NCI-H2227 treated with DMSO at 0.1 percent for 48 hours (cell line): Measurements from ENCODE around the gene PRKCH.

ENCODE experiments used
- DNase-seq: peaks from one replicate; lab custom pipeline; 2025; lab: John Stamatoyannopoulos, UW

Gene PRKCH

DNA sequence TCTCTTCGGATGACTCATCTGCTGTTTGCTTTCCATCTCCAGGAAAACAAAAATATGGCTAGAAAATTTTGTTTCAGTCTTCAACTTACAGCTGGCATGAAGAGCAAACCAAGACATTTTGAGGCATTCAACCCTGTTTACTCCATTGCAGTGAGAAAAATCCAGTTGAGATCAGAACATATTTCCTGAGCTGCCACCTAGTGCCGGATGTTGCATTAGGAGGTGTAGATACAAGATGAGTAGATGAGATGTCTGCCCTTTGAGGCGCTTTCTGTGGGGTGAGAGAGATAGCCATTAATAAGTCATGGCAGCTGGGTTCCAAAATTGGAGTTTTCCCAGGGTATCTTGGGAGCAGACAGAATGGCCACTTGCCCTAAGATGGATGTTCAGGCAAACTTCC is 171.1 kb downstream of the PRKCH start:
- no peak for DNase-seq

GRCh38 chr14:61493239-61493638 is 171.9 kb downstream of the PRKCH start:
- DNase-seq: no peak

DNA sequence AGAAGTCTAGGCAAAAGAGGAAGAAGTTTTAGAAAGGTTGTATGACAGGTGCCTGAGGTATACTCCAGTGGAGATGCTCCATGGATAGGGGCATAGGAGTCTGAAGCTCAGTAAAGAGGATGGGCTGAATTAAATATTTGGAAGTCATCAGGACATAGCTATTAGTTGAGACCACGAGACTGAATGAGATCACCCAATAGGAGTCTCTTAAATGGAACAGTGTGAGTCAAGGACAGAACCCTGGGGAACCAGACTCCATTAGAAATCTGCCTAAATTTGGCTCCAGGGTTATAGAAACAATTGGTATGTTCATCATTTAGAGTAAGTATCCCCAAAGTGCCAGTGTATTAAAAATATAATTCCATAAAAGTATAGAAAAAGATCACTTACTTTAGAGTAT is 172.6 kb downstream of the PRKCH start:
- no peak for DNase-seq

DNA sequence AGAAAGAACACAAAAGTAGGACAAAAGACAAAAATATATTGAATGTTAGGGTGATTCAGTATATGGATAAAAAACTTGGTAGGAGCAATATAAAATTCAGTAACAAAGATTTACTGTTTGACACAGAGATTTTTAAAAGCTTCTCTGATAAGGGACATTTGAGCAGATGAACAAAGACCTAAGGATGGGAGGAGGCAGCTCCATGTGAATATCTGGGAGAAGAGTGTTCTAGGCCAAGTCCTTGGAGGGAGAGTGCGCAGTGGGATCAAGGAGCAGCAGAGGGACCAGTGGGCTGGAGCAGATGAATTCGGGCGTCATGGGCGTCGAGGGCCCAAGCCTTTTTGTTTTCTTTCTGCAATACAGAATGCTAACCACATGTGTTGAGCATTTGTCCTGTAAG is 174.4 kb downstream of the PRKCH start:
- DNase-seq: no peak

DNA sequence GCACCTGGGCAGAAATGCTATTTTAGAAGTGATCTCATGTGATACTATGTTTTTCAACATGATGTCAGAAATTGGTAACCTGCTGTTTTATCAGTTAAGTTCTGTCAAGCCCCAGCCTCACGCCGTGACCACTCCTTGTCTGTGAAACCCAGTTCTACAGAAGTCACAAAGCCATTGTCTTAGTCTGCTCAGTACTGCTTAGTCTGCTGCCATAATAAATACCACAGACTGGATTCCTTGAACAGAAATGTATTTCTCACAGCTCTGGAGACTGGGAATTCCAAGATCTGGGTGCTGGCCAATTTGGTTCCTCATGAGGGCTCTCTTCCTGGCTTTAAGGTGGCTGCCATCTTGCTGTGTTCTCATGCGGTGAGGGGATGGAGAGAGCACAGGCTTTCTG is 176.9 kb downstream of the PRKCH start:
- no peak for DNase-seq

- DNase-seq: no peak
Measured at GRCh38 chr14:61498811-61499210, 177.4 kb downstream of the PRKCH start.

GRCh38 chr14:61499991-61500390 is 178.6 kb downstream of the PRKCH start:
- DNase-seq: no peak

GRCh38 chr14:61501714-61502458 is 180.5 kb downstream of the PRKCH start:
- no peak for DNase-seq

- no peak for DNase-seq
Measured at GRCh38 chr14:61502459-61503093, 181.2 kb downstream of the PRKCH start.

GRCh38 chr14:61503167-61503801 is 181.9 kb downstream of the PRKCH start:
- no peak for DNase-seq

DNA sequence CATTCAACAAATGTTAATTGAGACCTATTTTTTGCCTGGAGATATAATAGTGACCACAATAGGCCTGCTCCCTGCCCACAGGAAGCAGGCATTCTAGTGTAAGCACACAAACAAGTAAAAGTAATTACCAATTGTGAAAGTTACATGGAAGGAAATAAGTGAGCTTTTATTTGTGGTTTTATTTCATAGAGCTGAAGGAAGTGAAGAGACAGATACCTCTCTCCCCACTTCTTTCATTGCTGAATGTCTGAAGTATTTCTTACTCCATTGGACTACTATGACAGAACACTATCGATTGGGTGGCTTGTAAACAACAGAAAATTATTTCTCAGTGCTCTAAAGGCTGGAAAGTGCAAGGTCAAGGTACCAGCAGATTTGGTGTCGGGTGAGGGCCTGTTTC is 183.5 kb downstream of the PRKCH start:
- DNase-seq: no peak

- DNase-seq: no peak
Measured at GRCh38 chr14:61505815-61506809, 184.7 kb downstream of the PRKCH start.

GRCh38 chr14:61508526-61508925 is 187.1 kb downstream of the PRKCH start:
- DNase-seq: no peak

GRCh38 chr14:61510736-61511557 is 189.6 kb downstream of the PRKCH start:
- DNase-seq: no peak

GRCh38 chr14:61511558-61511948 is 190.2 kb downstream of the PRKCH start:
- no peak for DNase-seq

- DNase-seq: no peak
Measured at GRCh38 chr14:61512026-61512834, 190.9 kb downstream of the PRKCH start.

- no peak for DNase-seq
Measured at GRCh38 chr14:61513986-61514830, 192.8 kb downstream of the PRKCH start.

DNA sequence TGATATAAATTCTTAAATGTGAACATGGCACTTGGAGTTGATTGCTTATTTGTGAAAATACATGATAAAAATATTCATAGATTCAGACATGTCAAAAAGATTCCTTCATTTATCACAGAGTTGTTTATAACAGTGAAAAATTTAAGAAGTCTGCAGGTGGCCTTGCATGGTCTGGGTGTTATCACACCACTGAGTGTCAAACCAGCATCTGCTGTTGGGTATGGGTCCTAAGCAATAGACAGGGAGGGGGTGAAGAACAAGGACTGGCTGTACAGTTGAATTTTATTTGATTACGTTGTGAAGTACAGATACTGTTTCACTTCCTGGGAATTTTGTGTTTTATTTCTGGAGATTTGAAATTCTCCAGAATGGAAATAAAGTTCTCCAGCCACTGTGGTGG is 193.5 kb downstream of the PRKCH start:
- no peak for DNase-seq

DNA sequence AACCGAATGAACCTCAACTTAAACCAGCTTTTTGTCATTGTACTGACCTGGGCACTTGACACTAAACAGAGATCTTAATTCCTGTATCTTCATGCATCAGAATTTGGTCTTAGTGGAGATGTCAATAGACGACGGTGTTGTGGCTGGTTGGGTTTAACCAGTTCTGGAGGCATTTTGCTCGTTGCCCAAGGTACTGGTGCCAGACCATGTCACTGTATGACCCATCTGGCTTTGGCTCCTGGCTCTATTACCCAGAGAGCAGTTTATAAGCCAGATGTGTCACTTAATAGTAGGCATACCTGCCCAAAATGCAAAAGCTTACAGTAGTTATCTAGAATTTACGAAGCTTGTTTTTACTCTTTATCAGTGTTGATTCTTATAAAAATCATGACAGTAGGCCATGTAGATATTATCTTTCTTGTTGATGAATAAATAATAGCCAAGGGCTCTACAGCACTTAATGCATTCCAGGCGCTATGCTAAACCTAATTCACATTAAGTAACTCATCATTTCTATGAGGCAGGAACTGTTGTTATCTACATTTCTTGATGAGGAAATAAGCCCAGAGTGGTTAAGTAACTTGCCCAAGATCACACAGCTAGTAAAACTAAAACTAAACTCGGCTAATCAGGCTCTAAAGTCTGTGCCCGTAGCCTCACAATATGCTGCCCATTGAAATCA is 194.2 kb downstream of the PRKCH start:
- DNase-seq: no peak
